WTC11 (cell line): ENCODE results near the gene KLB. TPM values are rescaled to one million over a fixed set of nuclear protein-coding genes. Genes with fewer than 3 reads are reported as not detected.

ENCODE experiments used
- CTCF ChIP-seq: fragments of 200-600 bp; IDR thresholded peaks from 2 replicates; pipeline ENCODE4 v1.8.0; 2022; ENCODE audit warnings: antibody characterized with exemption
- USF2 ChIP-seq: sonication (generic); formaldehyde crosslinking; IDR thresholded peaks from 2 replicates; pipeline ENCODE4 v1.8.1; 2023; ENCODE audit warnings: mild to moderate bottlenecking, missing genetic modification reagents, moderate library complexity
- microRNA-seq: library from miRNA; unstranded; fragments of <30 nt; microRNA quantifications from one replicate; pipeline ENCODE4 v1.2.0, GENCODE V29; 2022; ENCODE audit warnings: borderline number of aligned reads
- total RNA-seq: library from RNA; stranded (reverse); gene quantifications from 3 replicates; pipeline ENCODE4 v1.2.3, GENCODE V29; 2021

KLB gene
- total RNA-seq, 1 experiment from 2014 or later: not detected

- no peak for TF ChIP-seq CTCF
- TF ChIP-seq USF2 (CRISPR knock-in tag): no peak
These were observed 91.9 kb downstream of the KLB start (continued) for GRCh38 chr4:39498727-39499020.

Small RNA genes within 50 kb of the gene (microRNA-seq; reads per million reads assigned to microRNA genes)
- not detected for gene MIR5591

Other genes starting within 250 kb of the KLB start
- 22.1 to 25.1 TPM (median 23.3 TPM) in 3 replicates for gene WDR19, start 224.4 kb upstream of the KLB start, total RNA-seq
- gene RFC1, start 40.6 kb upstream of the KLB start, total RNA-seq: 56.7 to 64.3 TPM (median 59.4 TPM) in 3 replicates
- gene RPL9, start 52.0 kb downstream of the KLB start, total RNA-seq: 1,191 to 1,343 TPM (median 1,328 TPM) in 3 replicates
- 23.1 to 23.5 TPM (median 23.1 TPM) in 3 replicates for gene LIAS, start 52.1 kb downstream of the KLB start, total RNA-seq
- 80.2 to 97.5 TPM (median 89.0 TPM) in 3 replicates for gene UGDH, start 120.5 kb downstream of the KLB start, total RNA-seq
- 32.3 to 40.1 TPM (median 38.5 TPM) in 3 replicates for gene SMIM14, start 231.9 kb downstream of the KLB start, total RNA-seq